HUES48 (cell line): ENCODE results near the gene EFL1.

Experiments
- H3K27ac ChIP-seq: one replicate; pipeline ENCODE4 v1.7.0; 2013; ENCODE audit warnings: low read depth, low read length, inconsistent platforms
- H3K27me3 ChIP-seq: 2 replicates; pipeline ENCODE4 v1.6.1; 2013; ENCODE audit warnings: mild to moderate bottlenecking, low read length; ENCODE audit not compliant: control insufficient read depth, insufficient read depth
- H3K36me3 ChIP-seq: 2 replicates; pipeline ENCODE4 v1.6.1; 2013; ENCODE audit warnings: low read length; ENCODE audit not compliant: control insufficient read depth, insufficient read depth
- H3K4me1 ChIP-seq: 2 replicates; pipeline ENCODE4 v1.6.1; 2013; ENCODE audit warnings: mild to moderate bottlenecking, low read length; ENCODE audit not compliant: control insufficient read depth, insufficient read depth
- H3K4me3 ChIP-seq: 2 replicates; pipeline ENCODE4 v1.5.1; 2013; ENCODE audit warnings: mild to moderate bottlenecking, low read depth, low read length
- H3K9ac ChIP-seq: 2 replicates; pipeline ENCODE4 v1.6.1; 2013; ENCODE audit warnings: mild to moderate bottlenecking, low read depth, low read length, moderate library complexity
- H3K9me3 ChIP-seq: 2 replicates; pipeline ENCODE4 v1.6.1; 2013; ENCODE audit warnings: low read length; ENCODE audit not compliant: control insufficient read depth, insufficient read depth

EFL1 gene

GRCh38 chr15:82100111-82100929, 162.2 kb downstream of the EFL1 start:
- Histone ChIP-seq H3K9ac (no peak overlapping the region), H3K27me3 (no peaks in the 10 kb centered on the region), H3K27ac (no peak overlapping the region), H3K9me3 (no peaks in the 10 kb centered on the region), H3K4me1 (peaks cover 13% of the 10 kb centered on the region), H3K4me3 (no peak overlapping the region), H3K36me3 (no peaks in the 10 kb centered on the region)

DNA sequence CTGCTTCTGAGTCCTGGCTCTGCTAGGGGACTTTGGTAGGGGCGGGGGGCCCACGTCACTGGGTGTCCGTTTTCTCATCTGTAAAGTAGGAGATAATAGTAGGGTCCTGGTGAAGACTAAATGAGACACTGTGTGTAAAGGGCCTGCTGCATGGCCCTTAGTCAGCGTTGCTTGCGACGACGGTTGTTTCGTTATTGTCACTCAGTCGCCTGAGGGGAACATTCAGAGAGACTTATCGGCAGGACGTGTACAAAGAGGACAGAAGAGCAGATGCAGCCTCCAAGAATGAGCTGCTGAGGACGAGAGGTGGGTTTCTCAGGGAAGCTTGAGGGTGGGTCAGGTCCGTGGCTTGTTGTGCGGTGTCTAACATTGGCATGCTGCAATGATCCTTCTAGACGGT, 163.9 kb downstream of the EFL1 start:
- Histone ChIP-seq H3K4me1 (peaks cover 13% of the 10 kb centered on the region), H3K36me3 (no peaks in the 10 kb centered on the region)

DNA sequence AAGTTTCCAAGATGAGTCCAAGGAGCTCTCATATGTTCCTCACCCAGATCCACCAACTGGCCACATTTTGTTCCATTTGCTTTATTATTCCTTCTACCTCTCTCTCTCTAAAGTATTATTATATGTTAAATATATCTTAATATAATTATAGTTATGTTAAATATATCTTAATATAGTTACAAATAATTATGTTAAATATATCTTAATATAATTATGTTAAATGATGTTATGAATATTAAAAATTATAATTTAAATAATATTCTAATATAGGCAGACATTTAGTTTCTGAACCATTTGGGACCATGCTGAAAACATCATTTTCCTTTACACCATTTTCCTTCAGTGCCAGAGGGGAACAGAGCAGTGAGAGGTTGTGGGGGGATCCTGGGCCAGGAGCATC, 166.7 kb downstream of the EFL1 start:
- Histone ChIP-seq H3K4me1 (peaks cover 10% of the 10 kb centered on the region), H3K4me3 (no peak overlapping the region), H3K9ac (no peak overlapping the region), H3K27ac (no peak overlapping the region), H3K36me3 (no peaks in the 10 kb centered on the region), H3K9me3 (no peaks in the 10 kb centered on the region), H3K27me3 (no peaks in the 10 kb centered on the region)

More for the DNA sequence above, 163.9 kb downstream of the EFL1 start:
- no peak overlapping the region for H3K27ac ChIP-seq
- no peak overlapping the region for H3K9ac ChIP-seq
- no peak overlapping the region for H3K4me3 ChIP-seq
- no peaks in the 10 kb centered on the region for H3K27me3 ChIP-seq
- no peaks in the 10 kb centered on the region for H3K9me3 ChIP-seq

- Histone ChIP-seq H3K27ac (no peak overlapping the region), H3K4me3 (no peak overlapping the region), H3K9ac (no peak overlapping the region), H3K9me3 (no peaks in the 10 kb centered on the region), H3K27me3 (no peaks in the 10 kb centered on the region), H3K4me1 (peaks cover 3% of the 10 kb centered on the region), H3K36me3 (no peaks in the 10 kb centered on the region)
Observed at GRCh38 chr15:82093774-82094211, 168.7 kb downstream of the EFL1 start.

GRCh38 chr15:82093325-82093724, 169.2 kb downstream of the EFL1 start:
- no peak overlapping the region for H3K4me3 ChIP-seq
- peaks cover 8% of the 10 kb centered on the region for H3K4me1 ChIP-seq
- no peaks in the 10 kb centered on the region for H3K27me3 ChIP-seq
- no peaks in the 10 kb centered on the region for H3K36me3 ChIP-seq
- H3K9me3 ChIP-seq: no peaks in the 10 kb centered on the region
- H3K27ac ChIP-seq: no peak overlapping the region
- no peak overlapping the region for H3K9ac ChIP-seq

DNA sequence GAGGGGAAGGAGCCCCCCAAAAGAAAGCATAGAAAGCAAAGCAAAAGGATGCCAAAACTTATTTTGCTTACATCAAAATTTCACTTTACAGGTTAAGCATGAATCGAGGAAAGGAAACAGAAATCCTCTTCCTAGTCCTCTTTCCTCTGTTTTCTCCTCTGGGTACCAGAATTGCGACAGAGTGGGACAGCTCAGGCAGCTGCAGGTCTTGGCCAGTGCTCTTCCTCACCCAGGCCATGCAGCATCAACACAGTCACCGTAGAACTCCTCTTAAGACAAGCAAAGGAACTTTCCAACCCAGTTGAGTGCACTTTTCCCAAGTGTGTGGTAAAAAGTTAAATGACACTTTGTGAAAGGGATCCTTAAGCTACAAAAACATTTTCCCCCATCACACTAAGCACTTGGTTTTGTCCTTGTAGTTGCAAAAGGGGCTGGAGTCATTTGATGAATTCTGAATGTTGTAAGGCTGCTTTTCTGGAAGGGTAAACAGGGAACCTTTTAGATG, 170.8 kb downstream of the EFL1 start:
- H3K9ac ChIP-seq: no peak overlapping the region
- no peaks in the 10 kb centered on the region for H3K36me3 ChIP-seq
- no peak overlapping the region for H3K27ac ChIP-seq
- no peaks in the 10 kb centered on the region for H3K27me3 ChIP-seq
- H3K4me3 ChIP-seq: no peak overlapping the region
- H3K4me1 ChIP-seq: peaks cover 8% of the 10 kb centered on the region
- H3K9me3 ChIP-seq: no peaks in the 10 kb centered on the region

DNA sequence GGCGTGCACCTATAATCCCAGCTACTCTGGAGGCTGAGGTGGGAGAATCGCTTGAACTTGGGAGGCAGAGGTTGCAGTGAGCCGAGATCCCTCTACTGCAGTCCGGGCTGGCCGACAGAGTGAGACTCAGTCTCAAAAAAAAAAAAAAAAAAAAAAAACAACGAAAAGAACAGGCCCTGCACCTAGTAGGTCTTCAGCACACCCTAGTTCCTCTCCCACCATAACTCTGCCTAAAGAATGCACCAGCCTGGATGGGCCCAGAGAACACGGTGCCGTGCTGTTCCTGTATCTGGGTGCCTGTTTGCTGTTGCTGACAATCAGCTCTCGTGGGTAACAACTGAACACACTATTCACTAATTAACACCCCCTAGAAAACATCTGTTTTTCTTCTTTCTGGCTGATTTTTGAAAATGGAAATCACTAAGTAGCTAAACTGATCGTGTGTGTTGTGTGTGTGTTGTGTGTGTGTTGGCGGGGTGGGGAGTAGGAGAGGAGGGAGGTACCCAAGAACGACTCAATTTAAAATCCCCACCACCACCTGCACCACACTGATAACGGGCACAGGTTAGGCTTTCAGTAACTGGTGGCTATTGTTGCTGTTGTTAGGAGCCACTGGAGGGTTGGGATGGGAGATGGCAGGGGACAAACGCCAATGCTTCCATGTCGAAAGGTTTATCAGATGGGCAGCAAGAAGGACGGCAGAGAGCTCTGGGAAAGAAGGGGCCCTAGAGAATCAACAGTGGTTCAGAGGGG, 176.1 kb downstream of the EFL1 start:
- H3K4me3 ChIP-seq: no peak overlapping the region
- no peak overlapping the region for H3K9ac ChIP-seq
- no peaks in the 10 kb centered on the region for H3K9me3 ChIP-seq
- no peaks in the 10 kb centered on the region for H3K27me3 ChIP-seq
- no peaks in the 10 kb centered on the region for H3K36me3 ChIP-seq
- no peak overlapping the region for H3K27ac ChIP-seq
- H3K4me1 ChIP-seq: peaks cover 8% of the 10 kb centered on the region

DNA sequence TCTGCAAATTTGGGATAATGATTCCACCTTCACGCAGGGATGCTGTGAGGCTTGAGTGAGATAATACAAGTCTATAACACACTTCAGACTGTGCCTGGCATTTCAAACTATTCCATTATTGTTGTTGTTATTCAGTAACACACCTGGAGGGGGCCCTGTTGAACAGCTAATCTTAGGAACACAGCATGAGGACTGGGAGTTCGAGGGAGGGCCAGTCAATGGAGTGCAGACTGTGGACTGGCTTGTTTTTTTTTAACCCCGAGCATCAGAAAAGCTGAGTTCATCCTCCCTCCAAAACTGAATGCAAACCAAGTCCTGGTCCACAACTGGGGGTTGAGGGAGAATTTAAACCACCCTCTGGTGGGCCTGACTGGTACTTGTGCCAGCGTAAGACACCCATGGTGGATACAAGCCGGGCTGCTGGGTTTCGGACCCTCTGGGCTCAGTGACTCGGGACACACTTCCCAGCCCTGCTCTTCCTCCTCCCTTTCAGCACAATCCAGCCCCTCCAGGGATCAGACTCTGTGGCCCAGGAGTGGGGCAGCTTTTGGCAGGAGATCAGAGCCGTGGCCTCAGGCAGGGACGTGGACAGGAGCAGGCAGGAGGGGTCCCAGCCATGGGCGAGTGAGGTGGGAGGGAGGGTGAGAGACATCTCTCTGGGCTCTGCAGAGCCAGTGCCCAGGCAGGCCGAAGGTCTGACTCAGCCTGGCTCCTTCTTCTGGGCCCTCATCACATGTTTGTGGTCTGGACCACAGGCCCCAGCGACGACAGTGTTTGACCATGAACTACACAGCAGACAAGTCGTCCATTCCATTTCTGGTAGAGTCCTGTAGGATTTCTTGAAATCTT, 180.4 kb downstream of the EFL1 start:
- Histone ChIP-seq H3K27ac (no peak overlapping the region), H3K9ac (no peak overlapping the region)

DNA sequence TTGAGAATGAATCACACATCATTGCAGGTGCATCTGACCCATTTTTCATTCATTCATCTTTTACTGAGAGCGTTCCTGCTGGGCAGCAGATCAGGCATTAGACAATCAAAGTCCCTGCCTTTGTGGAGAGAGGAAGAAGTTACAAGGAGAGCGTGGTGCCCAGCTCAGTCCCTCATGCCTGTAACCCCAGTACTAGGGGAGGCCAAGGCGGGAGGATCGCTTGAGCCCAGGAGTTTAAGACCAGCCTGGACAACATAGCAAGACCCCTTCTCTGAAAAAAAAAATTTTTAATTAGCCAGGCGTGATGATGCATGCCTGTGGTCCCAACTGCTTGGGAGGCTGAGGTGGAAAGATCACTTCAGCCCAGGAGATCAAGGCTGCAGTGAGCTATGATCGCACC, 181.8 kb downstream of the EFL1 start:
- Histone ChIP-seq H3K4me3 (no peak overlapping the region), H3K27me3 (no peaks in the 10 kb centered on the region), H3K27ac (no peak overlapping the region), H3K9ac (no peak overlapping the region), H3K4me1 (no peaks in the 10 kb centered on the region), H3K36me3 (no peaks in the 10 kb centered on the region), H3K9me3 (no peaks in the 10 kb centered on the region)

More for the DNA sequence above, 180.4 kb downstream of the EFL1 start:
- Histone ChIP-seq H3K4me1 (no peaks in the 10 kb centered on the region), H3K9me3 (no peaks in the 10 kb centered on the region), H3K27me3 (no peaks in the 10 kb centered on the region), H3K36me3 (no peaks in the 10 kb centered on the region), H3K4me3 (no peak overlapping the region)
